GM19099 (cell line): ENCODE results near the gene RPL3.

Experiments
- POLR2A ChIP-seq: IDR thresholded peaks from 3 replicates; pipeline ENCODE4 v1.6.1; 2011; ENCODE audit warnings: low read depth; ENCODE audit not compliant: insufficient read length; ENCODE audit errors: extremely low read depth

Gene RPL3

GRCh38 chr22:39327995-39328754 is 8.8 kb upstream of the RPL3 start:
- TF ChIP-seq POLR2A, result no peak

GRCh38 chr22:39325392-39325932 is 6.0 kb upstream of the RPL3 start:
- TF ChIP-seq POLR2A, result no peak

- TF ChIP-seq POLR2A, result no peak
Observed at GRCh38 chr22:39318507-39319283, 728 bp downstream of the RPL3 start.

- no peak for TF ChIP-seq POLR2A
Observed at GRCh38 chr22:39317775-39318506, 1.5 kb downstream of the RPL3 start.

- no peak for TF ChIP-seq POLR2A
Observed at GRCh38 chr22:39317084-39317774, 2.2 kb downstream of the RPL3 start.

- TF ChIP-seq POLR2A, result peak; percentile 8
Observed at GRCh38 chr22:39316440-39317083, 2.9 kb downstream of the RPL3 start.

GRCh38 chr22:39315389-39315788 is 4.0 kb downstream of the RPL3 start:
- TF ChIP-seq POLR2A, result peak; percentile 5

GRCh38 chr22:39314251-39314971 is 5.0 kb downstream of the RPL3 start:
- no peak for TF ChIP-seq POLR2A

GRCh38 chr22:39313258-39314001 is 6.0 kb downstream of the RPL3 start:
- TF ChIP-seq POLR2A, result no peak

GRCh38 chr22:39312410-39312809 is 7.0 kb downstream of the RPL3 start:
- TF ChIP-seq POLR2A, result peak; percentile 17

- TF ChIP-seq POLR2A, result no peak
Observed at GRCh38 chr22:39311592-39312400, 7.6 kb downstream of the RPL3 start.
